ENCODE results near the gene GFRA4.
"Not testable (repeated sequence)": the region's sequence is repeated elsewhere in the genome, so short reads cannot be mapped to it uniquely, and the experiment has no call there.

GFRA4 gene

GRCh38 chr20:3630429-3630828, 32.8 kb downstream of the GFRA4 start:
- Histone ChIP-seq H3K4me3 (no peak overlapping the region), H3K27ac (no peak overlapping the region), H3K36me3 (ENCODE audit: insufficient read depth, low read length) (no peaks in the 10 kb centered on the region), H3K9me3 (ENCODE audit: low read depth, low read length) (no peaks in the 10 kb centered on the region), H3K9ac (ENCODE audit: insufficient read length) (no peak overlapping the region)
- DNase-seq (ENCODE audit: low read depth, low spot score): no peak
- no peak for TF ChIP-seq POLR2AphosphoS5 (IDR thresholded peaks at IDR 0.05; ENCODE audit: borderline replicate concordance, low read depth, low read length)
- no peak for TF ChIP-seq FOXP2 (optimal IDR thresholded peaks at IDR 0.05; ENCODE audit: control extremely low read depth, extremely low read length, insufficient read depth)
- TF ChIP-seq EZH2 (IDR thresholded peaks at IDR 0.05): no peak

GRCh38 chr20:3629893-3630292, 33.3 kb downstream of the GFRA4 start:
- H3K9ac ChIP-seq (ENCODE audit: insufficient read length): no peak overlapping the region
- no peaks in the 10 kb centered on the region for H3K36me3 ChIP-seq (ENCODE audit: insufficient read depth, low read length)
- no peaks in the 10 kb centered on the region for H3K9me3 ChIP-seq (ENCODE audit: low read depth, low read length)
- no peak overlapping the region for H3K4me3 ChIP-seq
- no peak for DNase-seq (ENCODE audit: low read depth, low spot score)
- TF ChIP-seq POLR2AphosphoS5 (IDR thresholded peaks at IDR 0.05; ENCODE audit: borderline replicate concordance, low read depth, low read length) (no peak), FOXP2 (optimal IDR thresholded peaks at IDR 0.05; ENCODE audit: control extremely low read depth, extremely low read length, insufficient read depth) (no peak), EZH2 (IDR thresholded peaks at IDR 0.05) (no peak)
- no peak overlapping the region for H3K27ac ChIP-seq

- TF ChIP-seq POLR2AphosphoS5 (IDR thresholded peaks at IDR 0.05; ENCODE audit: borderline replicate concordance, low read depth, low read length) (no peak), EZH2 (IDR thresholded peaks at IDR 0.05) (no peak), FOXP2 (optimal IDR thresholded peaks at IDR 0.05; ENCODE audit: control extremely low read depth, extremely low read length, insufficient read depth) (no peak)
- Histone ChIP-seq H3K36me3 (ENCODE audit: insufficient read depth, low read length) (no peaks in the 10 kb centered on the region), H3K4me3 (no peak overlapping the region), H3K9ac (ENCODE audit: insufficient read length) (no peak overlapping the region), H3K27ac (no peak overlapping the region), H3K9me3 (ENCODE audit: low read depth, low read length) (no peaks in the 10 kb centered on the region)
- DNase-seq (ENCODE audit: low read depth, low spot score): no peak
Measured at GRCh38 chr20:3628502-3629314, 34.5 kb downstream of the GFRA4 start.

- no peak for DNase-seq (ENCODE audit: low read depth, low spot score)
- Histone ChIP-seq H3K4me3 (no peak overlapping the region), H3K27ac (no peak overlapping the region)
Measured at GRCh38 chr20:3627476-3627875, 35.7 kb downstream of the GFRA4 start.

GRCh38 chr20:3622406-3622805, 40.8 kb downstream of the GFRA4 start:
- TF ChIP-seq POLR2AphosphoS5 (IDR thresholded peaks at IDR 0.05; ENCODE audit: borderline replicate concordance, low read depth, low read length): no peak
- no peak for TF ChIP-seq FOXP2 (optimal IDR thresholded peaks at IDR 0.05; ENCODE audit: control extremely low read depth, extremely low read length, insufficient read depth)
- TF ChIP-seq EZH2 (IDR thresholded peaks at IDR 0.05): no peak
- no peak overlapping the region for H3K27ac ChIP-seq
- H3K4me3 ChIP-seq: no peak overlapping the region
- no peak for DNase-seq (ENCODE audit: low read depth, low spot score)
- H3K36me3 ChIP-seq (ENCODE audit: insufficient read depth, low read length): no peaks in the 10 kb centered on the region
- H3K9ac ChIP-seq (ENCODE audit: insufficient read length): no peak overlapping the region
- H3K9me3 ChIP-seq (ENCODE audit: low read depth, low read length): no peaks in the 10 kb centered on the region

More at GRCh38 chr20:3627476-3627875, 35.7 kb downstream of the GFRA4 start:
- Histone ChIP-seq H3K36me3 (ENCODE audit: insufficient read depth, low read length) (no peaks in the 10 kb centered on the region), H3K9me3 (ENCODE audit: low read depth, low read length) (no peaks in the 10 kb centered on the region), H3K9ac (ENCODE audit: insufficient read length) (no peak overlapping the region)
- TF ChIP-seq POLR2AphosphoS5 (IDR thresholded peaks at IDR 0.05; ENCODE audit: borderline replicate concordance, low read depth, low read length) (no peak), FOXP2 (optimal IDR thresholded peaks at IDR 0.05; ENCODE audit: control extremely low read depth, extremely low read length, insufficient read depth) (no peak), EZH2 (IDR thresholded peaks at IDR 0.05) (no peak)

GRCh38 chr20:3621111-3621510, 42.1 kb downstream of the GFRA4 start:
- DNase-seq (ENCODE audit: low read depth, low spot score): no peak
- no peak for TF ChIP-seq FOXP2 (optimal IDR thresholded peaks at IDR 0.05; ENCODE audit: control extremely low read depth, extremely low read length, insufficient read depth)
- TF ChIP-seq EZH2 (IDR thresholded peaks at IDR 0.05): no peak
- H3K9ac ChIP-seq (ENCODE audit: insufficient read length): no peak overlapping the region
- H3K9me3 ChIP-seq (ENCODE audit: low read depth, low read length): no peaks in the 10 kb centered on the region
- H3K4me3 ChIP-seq: no peak overlapping the region
- no peak overlapping the region for H3K27ac ChIP-seq
- H3K36me3 ChIP-seq (ENCODE audit: insufficient read depth, low read length): no peaks in the 10 kb centered on the region

GRCh38 chr20:3616250-3616649, 46.9 kb downstream of the GFRA4 start:
- DNase-seq (ENCODE audit: low read depth, low spot score): no peak
- H3K36me3 ChIP-seq (ENCODE audit: insufficient read depth, low read length): no peaks in the 10 kb centered on the region

GRCh38 chr20:3615171-3615840, 47.9 kb downstream of the GFRA4 start:
- DNase-seq (ENCODE audit: low read depth, low spot score); H3K9me3 ChIP-seq (ENCODE audit: low read depth, low read length); H3K9ac ChIP-seq (ENCODE audit: insufficient read length); H3K36me3 ChIP-seq (ENCODE audit: insufficient read depth, low read length); H3K4me3 ChIP-seq: not testable (repeated sequence)
- peak overlapping the region; percentile 96; the same call in 1 of the 2 replicates for H3K27ac ChIP-seq

More at GRCh38 chr20:3616250-3616649, 46.9 kb downstream of the GFRA4 start:
- no peak overlapping the region for H3K9ac ChIP-seq (ENCODE audit: insufficient read length)
- no peaks in the 10 kb centered on the region for H3K9me3 ChIP-seq (ENCODE audit: low read depth, low read length)
- no peak for TF ChIP-seq POLR2AphosphoS5 (IDR thresholded peaks at IDR 0.05; ENCODE audit: borderline replicate concordance, low read depth, low read length)
- no peak for TF ChIP-seq FOXP2 (optimal IDR thresholded peaks at IDR 0.05; ENCODE audit: control extremely low read depth, extremely low read length, insufficient read depth)
- no peak for TF ChIP-seq EZH2 (IDR thresholded peaks at IDR 0.05)
- no peak overlapping the region for H3K4me3 ChIP-seq
- H3K27ac ChIP-seq: no peak overlapping the region

All from SK-N-MC (cell line).